OCI-LY3 (cell line): ENCODE measurements around the gene MRPL23.

Experiments
- H2AFZ ChIP-seq: fragments of 200-600, 300-600 bp; shearing (Covaris generic); 2 replicates; pipeline ENCODE4 v1.6.0; 2014; ENCODE audit warnings: antibody characterized with exemption, low read depth, low read length
- H3K27ac ChIP-seq: fragments of 200-600, 300-600 bp; sonication (generic); 2 replicates; pipeline ENCODE4 v1.5.1; 2014; ENCODE audit warnings: mild to moderate bottlenecking, low read length, moderate library complexity, mixed read lengths
- H3K27me3 ChIP-seq: fragments of 200-600, 300-600 bp; sonication (generic); 2 replicates; pipeline ENCODE4 v1.6.1; 2014; ENCODE audit warnings: low read depth, low read length, mixed read lengths
- H3K36me3 ChIP-seq: fragments of 200-600, 300-600 bp; sonication (generic); replicated peaks from 2 replicates; pipeline ENCODE3; 2014; ENCODE audit warnings: low read depth, low read length, mixed read lengths
- H3K4me1 ChIP-seq: fragments of 300-600, 200-600 bp; sonication (generic); 2 replicates; pipeline ENCODE4 v1.6.1; 2014; ENCODE audit warnings: low read length, mixed read lengths
- H3K4me2 ChIP-seq: fragments of 200-600, 300-600 bp; sonication (generic); 2 replicates; pipeline ENCODE4 v1.6.1; 2014; ENCODE audit warnings: low read length, mixed read lengths
- H3K4me3 ChIP-seq: fragments of 300-600, 200-600 bp; sonication (generic); 2 replicates; pipeline ENCODE4 v1.5.1; 2014; ENCODE audit warnings: antibody characterized with exemption, mild to moderate bottlenecking, low read length, moderate library complexity
- H3K79me2 ChIP-seq: fragments of 300-600, 200-600 bp; shearing (Covaris generic); 2 replicates; pipeline ENCODE4 v1.6.1; 2014; ENCODE audit warnings: mild to moderate bottlenecking, low read length, mixed read lengths
- H3K9ac ChIP-seq: fragments of 300-600, 200-600 bp; shearing (Covaris generic); 2 replicates; pipeline ENCODE4 v1.6.0; 2014; ENCODE audit warnings: mild to moderate bottlenecking, low read length, moderate library complexity
- H3K9me3 ChIP-seq: fragments of 200-600, 300-600 bp; shearing (Covaris generic); 2 replicates; pipeline ENCODE4 v1.6.1; 2014; ENCODE audit warnings: low read length, mixed read lengths; ENCODE audit not compliant: insufficient read depth
- H4K20me1 ChIP-seq: fragments of 200-600, 300-600 bp; sonication (generic); 2 replicates; pipeline ENCODE4 v1.6.1; 2016; ENCODE audit warnings: low read length, mixed read lengths; ENCODE audit not compliant: insufficient read depth
- EZH2phosphoT487 ChIP-seq: fragments of 200-600 bp; shearing (Covaris generic); IDR thresholded peaks from 2 replicates; pipeline ENCODE4 v1.6.1; 2018; ENCODE audit warnings: antibody characterized with exemption, mixed run types, low read depth
- TF ChIP-seq, protein P1 (sequence below): fragments of 200-600, 300-600 bp; sonication (generic); IDR thresholded peaks from 2 replicates; pipeline ENCODE4 v1.5.1; 2014; ENCODE audit warnings: antibody characterized with exemption, low read length, low read depth

MRPL23 gene

DNA sequence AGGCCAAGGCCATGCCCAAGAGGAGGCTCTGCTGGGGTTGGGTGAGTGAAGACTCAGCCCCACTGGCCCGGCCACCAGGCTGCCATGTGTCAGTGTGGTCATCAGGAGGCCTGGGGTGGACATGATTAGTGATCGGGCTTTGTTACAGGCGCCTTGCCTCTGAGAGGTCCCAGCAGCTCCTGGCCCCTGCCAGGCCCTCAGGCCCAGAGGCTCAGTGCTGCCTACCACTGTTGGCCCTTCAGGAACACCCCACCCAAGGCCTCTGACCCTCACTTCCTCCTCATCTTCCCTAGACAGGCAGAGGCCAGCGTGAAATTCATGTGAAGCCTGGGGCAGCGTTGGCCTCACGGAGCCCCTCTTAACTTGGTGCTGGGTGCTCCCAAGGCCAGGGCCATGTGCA, 2.2 kb downstream of the MRPL23 start:
- no peak overlapping the region for H3K4me2 ChIP-seq
- H3K27ac ChIP-seq: no peak overlapping the region
- TF ChIP-seq, protein P1, sequence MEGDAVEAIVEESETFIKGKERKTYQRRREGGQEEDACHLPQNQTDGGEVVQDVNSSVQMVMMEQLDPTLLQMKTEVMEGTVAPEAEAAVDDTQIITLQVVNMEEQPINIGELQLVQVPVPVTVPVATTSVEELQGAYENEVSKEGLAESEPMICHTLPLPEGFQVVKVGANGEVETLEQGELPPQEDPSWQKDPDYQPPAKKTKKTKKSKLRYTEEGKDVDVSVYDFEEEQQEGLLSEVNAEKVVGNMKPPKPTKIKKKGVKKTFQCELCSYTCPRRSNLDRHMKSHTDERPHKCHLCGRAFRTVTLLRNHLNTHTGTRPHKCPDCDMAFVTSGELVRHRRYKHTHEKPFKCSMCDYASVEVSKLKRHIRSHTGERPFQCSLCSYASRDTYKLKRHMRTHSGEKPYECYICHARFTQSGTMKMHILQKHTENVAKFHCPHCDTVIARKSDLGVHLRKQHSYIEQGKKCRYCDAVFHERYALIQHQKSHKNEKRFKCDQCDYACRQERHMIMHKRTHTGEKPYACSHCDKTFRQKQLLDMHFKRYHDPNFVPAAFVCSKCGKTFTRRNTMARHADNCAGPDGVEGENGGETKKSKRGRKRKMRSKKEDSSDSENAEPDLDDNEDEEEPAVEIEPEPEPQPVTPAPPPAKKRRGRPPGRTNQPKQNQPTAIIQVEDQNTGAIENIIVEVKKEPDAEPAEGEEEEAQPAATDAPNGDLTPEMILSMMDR: no peak
- no peak for TF ChIP-seq EZH2phosphoT487
- H3K4me1 ChIP-seq: no peaks in the 10 kb centered on the region
- H3K36me3 ChIP-seq: no peaks in the 10 kb centered on the region
- H3K27me3 ChIP-seq: no peaks in the 10 kb centered on the region
- H4K20me1 ChIP-seq: no peaks in the 10 kb centered on the region
- H3K9me3 ChIP-seq: no peaks in the 10 kb centered on the region
- no peak overlapping the region for H2AFZ ChIP-seq
- no peak overlapping the region for H3K9ac ChIP-seq
- H3K4me3 ChIP-seq: no peak overlapping the region
- H3K79me2 ChIP-seq: no peaks in the 10 kb centered on the region

DNA sequence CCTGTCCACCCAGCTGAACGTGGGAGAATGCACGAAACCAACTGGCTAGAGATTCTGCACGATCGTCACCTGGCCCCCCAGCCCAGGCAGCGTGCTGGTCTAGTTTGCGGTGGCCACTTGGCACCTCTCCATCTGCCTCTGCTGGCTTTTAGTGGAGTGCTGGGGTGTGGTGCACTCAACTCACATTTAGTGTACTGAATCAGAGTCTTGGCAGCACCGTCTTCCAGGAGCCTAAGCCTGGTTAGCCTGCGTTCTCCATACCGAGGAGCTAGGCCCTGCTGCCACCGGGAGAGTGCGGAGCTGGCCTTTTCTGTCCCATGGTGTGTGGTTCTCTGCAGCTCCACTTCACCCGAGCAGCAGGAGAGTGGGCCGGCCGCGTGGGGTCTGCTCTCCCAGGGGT, 2.8 kb downstream of the MRPL23 start:
- Histone ChIP-seq H3K36me3 (no peaks in the 10 kb centered on the region), H4K20me1 (no peaks in the 10 kb centered on the region)
- no peak for TF ChIP-seq EZH2phosphoT487
- TF ChIP-seq, protein P1: no peak

DNA sequence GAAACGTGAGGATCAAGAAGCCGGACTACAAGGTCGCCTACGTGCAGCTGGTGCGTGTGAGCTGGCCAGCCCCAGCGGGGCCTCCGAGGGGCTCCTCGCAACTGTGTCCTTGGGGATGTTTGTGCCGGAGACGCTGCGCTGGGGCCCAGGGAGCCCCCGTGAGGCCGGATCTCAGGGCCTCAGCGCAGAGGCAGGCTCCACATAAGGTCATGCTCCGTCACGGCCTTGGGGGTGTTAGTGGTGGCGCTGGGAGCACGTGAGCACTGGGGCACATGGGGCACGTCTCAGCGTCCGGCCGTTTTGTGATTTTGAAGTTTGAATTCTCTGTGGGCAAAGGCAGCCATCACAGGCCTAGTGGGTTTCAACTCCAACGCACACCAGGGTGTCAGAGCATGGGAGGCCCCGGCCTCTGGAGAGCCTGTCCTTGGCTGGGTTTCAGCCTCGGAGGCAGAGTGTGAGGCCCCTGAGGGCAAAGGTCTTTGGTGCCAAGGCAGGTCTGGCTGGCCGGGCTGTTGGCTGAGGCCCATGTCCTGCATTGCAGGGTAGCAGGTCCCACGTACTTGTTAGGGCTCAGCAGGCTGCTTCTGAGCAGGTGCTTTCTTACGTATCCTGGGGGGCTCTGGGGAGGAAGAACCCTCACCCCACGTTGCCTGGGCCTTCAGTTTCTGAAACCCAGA, 5.8 kb downstream of the MRPL23 start:
- H2AFZ ChIP-seq: no peak overlapping the region
- H3K9me3 ChIP-seq: no peaks in the 10 kb centered on the region
- no peaks in the 10 kb centered on the region for H3K27me3 ChIP-seq
- no peak overlapping the region for H3K4me2 ChIP-seq
- no peaks in the 10 kb centered on the region for H3K79me2 ChIP-seq
- TF ChIP-seq, protein P1: no peak
- no peak for TF ChIP-seq EZH2phosphoT487
- no peak overlapping the region for H3K27ac ChIP-seq
- no peak overlapping the region for H3K9ac ChIP-seq
- H3K4me3 ChIP-seq: no peak overlapping the region
- no peaks in the 10 kb centered on the region for H4K20me1 ChIP-seq
- H3K36me3 ChIP-seq: no peaks in the 10 kb centered on the region
- H3K4me1 ChIP-seq: no peaks in the 10 kb centered on the region

More for the DNA sequence above, 2.8 kb downstream of the MRPL23 start:
- Histone ChIP-seq H3K9me3 (no peaks in the 10 kb centered on the region), H3K4me3 (no peak overlapping the region), H2AFZ (no peak overlapping the region), H3K27ac (no peak overlapping the region), H3K79me2 (no peaks in the 10 kb centered on the region), H3K4me1 (no peaks in the 10 kb centered on the region), H3K4me2 (no peak overlapping the region), H3K9ac (no peak overlapping the region), H3K27me3 (no peaks in the 10 kb centered on the region)

DNA sequence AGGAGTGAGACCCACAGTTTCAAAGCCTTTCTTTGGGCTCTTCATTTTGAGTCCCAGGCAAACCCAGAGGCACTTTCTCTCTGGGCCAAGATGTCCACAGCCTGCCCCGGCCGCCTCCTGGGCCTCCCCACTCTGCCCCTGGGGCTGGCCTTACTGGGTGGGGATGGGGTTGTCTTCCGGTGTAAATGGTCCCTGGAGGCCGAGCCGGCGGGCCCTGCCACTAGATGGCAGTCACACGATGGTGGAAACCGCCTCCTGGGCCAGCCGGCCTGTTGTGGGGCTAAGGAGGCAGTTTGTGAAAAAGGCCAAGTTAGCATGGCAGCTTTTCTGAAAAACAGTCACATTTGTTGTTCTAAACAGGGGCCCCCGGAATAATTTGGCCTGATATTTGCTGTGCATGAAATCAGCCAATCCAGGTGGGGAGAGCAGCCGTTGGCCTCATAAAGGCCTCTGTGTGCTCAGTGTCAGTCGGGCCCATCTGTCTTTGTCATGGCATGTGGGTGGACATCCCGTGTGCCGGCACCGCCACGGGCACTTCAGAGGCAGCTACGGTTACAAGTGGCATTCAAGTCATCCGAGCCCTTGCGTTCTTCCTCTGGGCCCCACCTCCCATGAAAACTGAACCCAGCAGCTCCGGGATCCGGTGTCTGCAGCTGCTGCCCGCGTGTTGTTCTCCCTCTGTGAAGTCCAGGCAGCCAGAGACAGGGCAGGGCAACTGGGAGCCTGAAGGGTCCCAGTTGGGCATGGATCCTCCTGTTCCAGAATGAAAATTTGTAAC, 6.5 kb downstream of the MRPL23 start:
- H3K4me3 ChIP-seq: no peak overlapping the region
- no peaks in the 10 kb centered on the region for H3K4me1 ChIP-seq
- H3K9ac ChIP-seq: no peak overlapping the region
- TF ChIP-seq EZH2phosphoT487: no peak
- TF ChIP-seq, protein P1: no peak
- no peak overlapping the region for H3K27ac ChIP-seq
- H3K4me2 ChIP-seq: no peak overlapping the region
- H3K9me3 ChIP-seq: no peaks in the 10 kb centered on the region
- no peak overlapping the region for H2AFZ ChIP-seq
- no peaks in the 10 kb centered on the region for H3K36me3 ChIP-seq
- no peaks in the 10 kb centered on the region for H3K27me3 ChIP-seq
- no peaks in the 10 kb centered on the region for H4K20me1 ChIP-seq
- H3K79me2 ChIP-seq: no peaks in the 10 kb centered on the region
